Activated CD4-positive, alpha-beta T cell treated with anti-CD3 and anti-CD28 coated beads for 36 hours (primary cell): ENCODE results near the gene ICE1. TPM values are rescaled to one million over a fixed set of nuclear protein-coding genes. Genes with fewer than 3 reads are reported as not detected.
"Not testable (repeated sequence)": the region's sequence is repeated elsewhere in the genome, so short reads cannot be mapped to it uniquely, and the experiment has no call there.

Source experiments
- ATAC-seq: fragments of 200-7000 bp; cut with Tn5 transposase; one replicate; pipeline ENCODE4 v1.10.0; 2021; ENCODE audit warnings: mild to moderate bottlenecking, moderate library complexity
- CTCF ChIA-PET: fragments of 350-600 bp; sonication (Branson Sonifier 250); formaldehyde crosslinking; loops from one replicate; lab custom pipeline; 2021; ENCODE audit warnings: antibody characterized with exemption; lab: Charles Lee
- POLR2A ChIA-PET: fragments of 350-600 bp; sonication (Branson Sonifier 250); formaldehyde crosslinking; loops from one replicate; lab custom pipeline; 2021; ENCODE audit warnings: antibody characterized with exemption, inconsistent platforms; lab: Charles Lee
- DNase-seq: peaks from one replicate; pipeline ENCODE4 v3.0.0-alpha.2; 2020
- H3K27ac Mint-ChIP-seq: one replicate; pipeline ENCODE4 v1.8.0; 2021; ENCODE audit warnings: mixed read lengths
- H3K27me3 Mint-ChIP-seq: one replicate; pipeline ENCODE4 v1.8.0; 2021; ENCODE audit warnings: mixed read lengths
- H3K36me3 Mint-ChIP-seq: one replicate; pipeline ENCODE4 v1.8.0; 2021; ENCODE audit warnings: low read depth, mixed read lengths
- H3K4me1 Mint-ChIP-seq: one replicate; pipeline ENCODE4 v1.8.0; 2021; ENCODE audit warnings: mixed read lengths
- H3K4me3 Mint-ChIP-seq: one replicate; pipeline ENCODE4 v1.8.0; 2021; ENCODE audit warnings: mild to moderate bottlenecking, moderate library complexity, mixed read lengths
- H3K9me3 Mint-ChIP-seq: one replicate; pipeline ENCODE4 v1.8.0; 2021; ENCODE audit warnings: low read depth, mixed read lengths
- intact Hi-C, 2 experiments: fragments of 100-400 bp; cut with DNase I in 1 of 2; cut with micrococcal nuclease in 1 of 2; formaldehyde crosslinking; loops; one replicate each; pipeline versions ENCODE4 v1.14.2 to v1.15.1; 2022 to 2024; cut with DNase I, micrococcal nuclease
- total RNA-seq, 2 experiments: library from RNA; stranded (reverse); gene quantifications; one replicate each; pipeline ENCODE4 v1.2.3, GENCODE V29; 2021

Gene ICE1
- total RNA-seq, 2 experiments from 2014 or later, result 26.5 to 27.4 TPM

DNA sequence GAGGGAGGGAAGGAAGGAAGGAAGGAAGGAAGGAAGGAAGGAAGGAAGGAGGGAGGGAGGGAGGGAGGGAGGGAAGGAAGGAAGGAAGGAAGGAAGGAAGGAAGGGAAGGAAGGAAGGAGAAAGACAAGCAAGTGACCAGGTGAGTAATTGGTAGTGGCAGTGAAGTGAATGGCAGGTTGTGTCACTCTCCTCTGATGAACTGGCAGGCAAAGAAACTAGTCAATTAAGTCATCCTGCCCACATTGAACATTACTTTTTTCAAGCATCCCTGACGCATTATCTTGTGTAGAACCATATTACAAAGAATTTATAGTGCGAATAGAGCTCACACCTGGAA lies 70.4 kb downstream of the ICE1 start:
- H3K27me3 Mint-ChIP-seq, H3K36me3 Mint-ChIP-seq, H3K4me3 Mint-ChIP-seq, ATAC-seq, H3K27ac Mint-ChIP-seq, DNase-seq, H3K9me3 Mint-ChIP-seq, POLR2A ChIA-PET: not testable (repeated sequence)
- intact Hi-C loops, result loop anchor here (1.0 to 10.0 kb wide), 9 partner anchors 149 to 1254 kb away; partner anchors contain the start of gene MED10 (in 2 of the 2)
- H3K4me1 Mint-ChIP-seq, result peaks cover 13% of the 10 kb centered on the region
- CTCF ChIA-PET, result interaction anchor here (0.7 kb wide), 2 partner anchors 53 to 427 kb away, joined by 3 read pairs; no protein-coding TSS in a partner anchor

DNA sequence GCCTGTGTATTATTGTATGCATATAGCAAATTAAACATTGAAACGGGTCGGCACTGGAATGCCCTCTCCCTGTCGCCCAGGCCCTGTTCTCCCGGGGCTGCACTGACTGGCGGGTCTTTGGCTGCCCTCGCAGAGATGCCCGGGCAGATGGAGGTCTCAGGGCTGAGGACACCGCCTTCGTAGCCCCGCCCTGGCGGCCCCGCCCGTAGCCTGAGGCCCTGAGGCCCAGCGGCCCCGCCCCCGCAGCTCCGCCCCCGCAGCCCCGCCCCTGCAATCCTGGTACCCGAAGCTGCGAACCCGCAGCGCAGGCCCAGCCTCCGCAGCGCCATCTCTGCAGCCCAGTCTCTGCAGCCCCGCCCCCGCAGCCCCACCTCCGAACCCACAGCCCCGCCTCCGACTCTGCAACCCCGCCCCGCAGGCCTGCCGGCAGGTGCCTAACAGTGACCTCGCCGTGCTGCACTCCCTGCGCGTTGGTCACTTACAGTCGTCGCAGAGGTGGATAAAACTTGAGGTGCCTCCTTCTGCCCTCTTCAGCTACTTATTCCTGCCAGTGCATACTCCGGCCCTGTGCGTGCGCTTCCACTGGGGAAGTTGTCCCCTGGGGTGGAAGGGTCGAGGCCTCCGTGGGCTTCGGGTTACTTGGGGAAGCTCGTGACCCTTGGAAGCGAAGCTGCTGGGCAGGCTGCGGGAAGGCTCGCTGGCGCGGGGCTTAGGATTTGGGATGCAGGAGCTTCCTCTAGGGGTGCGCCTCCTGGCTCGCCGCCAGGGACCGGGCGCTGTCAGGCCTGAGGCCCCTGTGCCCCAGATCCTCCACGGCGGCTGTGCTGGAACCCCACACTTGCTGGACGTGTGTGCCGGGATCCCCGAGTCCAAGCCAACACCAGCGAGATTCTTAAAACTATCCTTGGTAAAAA lies 72.3 kb downstream of the ICE1 start:
- Mint-ChIP-seq H3K27ac (no peak overlapping the region), H3K36me3 (peaks cover under 1% of the 10 kb centered on the region), H3K4me3 (no peak overlapping the region), H3K9me3 (no peaks in the 10 kb centered on the region), H3K27me3 (peaks cover 10% of the 10 kb centered on the region), H3K4me1 (peaks cover 13% of the 10 kb centered on the region)
- POLR2A ChIA-PET, result no interaction called here
- intact Hi-C loops, result loop anchor here (5.0 to 10.0 kb wide), 8 partner anchors 148 to 1253 kb away; partner anchors contain the start of gene MED10 (in 2 of the 2)
- CTCF ChIA-PET, result interaction anchor here (0.6 kb wide), 1 partner anchor 14 kb away, joined by 3 read pairs; no protein-coding TSS in a partner anchor
- peak; percentile 86 for DNase-seq
- ATAC-seq, result peak; percentile 93

DNA sequence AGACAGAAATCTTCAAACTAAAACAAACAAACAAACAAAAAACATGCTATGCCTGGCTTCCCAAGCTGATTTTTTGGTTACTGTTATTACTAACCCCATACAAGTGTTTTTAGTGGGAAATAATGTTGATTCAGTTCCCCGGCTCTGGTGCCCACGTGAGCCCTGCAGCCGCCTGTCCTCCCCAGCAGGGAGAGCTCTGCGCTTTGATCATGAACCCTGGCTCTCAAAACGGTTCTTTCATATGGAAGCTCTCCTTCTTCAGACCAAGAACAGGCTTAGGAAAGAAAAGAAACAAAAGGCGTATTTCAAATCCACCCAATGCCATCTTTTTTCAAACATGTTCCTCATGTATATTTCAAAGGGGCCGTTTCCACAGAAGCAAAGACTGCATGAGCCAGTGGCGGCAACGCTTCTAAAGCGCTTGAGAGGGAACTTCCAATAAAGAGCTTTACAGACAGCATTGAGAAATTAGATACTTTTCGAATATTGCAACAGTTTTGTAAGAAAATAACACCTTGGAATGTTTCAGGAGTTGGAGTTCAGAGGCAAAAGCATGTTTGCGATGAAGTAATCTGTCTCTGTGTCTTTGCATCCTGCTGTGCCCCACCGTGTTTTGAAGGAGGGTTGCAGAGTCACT lies 74.8 kb downstream of the ICE1 start:
- ATAC-seq, result no peak
- POLR2A ChIA-PET, result no interaction called here
- H3K36me3 Mint-ChIP-seq, result no peaks in the 10 kb centered on the region
- no peak overlapping the region for H3K27ac Mint-ChIP-seq
- CTCF ChIA-PET, result interaction anchor here (0.5 to 1.5 kb wide), 6 partner anchors 9 to 803 kb away, joined by 3 to 4 read pairs (median 4); no protein-coding TSS in a partner anchor
- H3K4me1 Mint-ChIP-seq, result peaks cover 10% of the 10 kb centered on the region
- no peak overlapping the region for H3K4me3 Mint-ChIP-seq
- DNase-seq, result peak; percentile 57
- no peaks in the 10 kb centered on the region for H3K9me3 Mint-ChIP-seq
- H3K27me3 Mint-ChIP-seq, result peaks cover 13% of the 10 kb centered on the region
- intact Hi-C loops, result loop anchor here (10.0 kb wide), 3 partner anchors 208 to 1088 kb away; partner anchors contain the start of gene MED10 (in 1 of the 2)

DNA sequence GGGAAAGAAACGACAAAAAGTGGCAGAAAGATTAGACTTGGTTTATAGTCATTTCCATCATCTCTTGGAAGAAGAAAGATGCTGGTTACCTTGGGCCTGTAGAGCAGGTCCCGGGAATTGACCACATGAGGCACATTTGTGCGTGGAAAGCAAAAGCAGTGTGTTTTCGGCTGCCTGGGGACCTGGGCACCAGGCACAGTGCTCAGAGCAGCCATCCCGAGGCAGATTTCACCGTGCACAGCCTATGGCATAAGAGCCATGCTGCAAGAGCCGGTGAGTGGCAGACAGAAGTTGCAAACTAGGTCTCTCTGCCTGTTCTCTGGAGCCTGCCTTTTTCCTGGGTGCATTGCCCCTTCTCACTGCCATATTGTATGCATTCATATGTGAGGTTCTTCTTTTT lies 77.0 kb downstream of the ICE1 start:
- Mint-ChIP-seq H3K4me3 (no peak overlapping the region), H3K9me3 (peaks cover 4% of the 10 kb centered on the region), H3K36me3 (no peaks in the 10 kb centered on the region), H3K27ac (no peak overlapping the region), H3K4me1 (peaks cover 2% of the 10 kb centered on the region), H3K27me3 (peaks cover 22% of the 10 kb centered on the region)
- ChIA-PET CTCF (interaction anchor here (0.6 kb wide), 1 partner anchor 85 kb away, joined by 3 read pairs; no protein-coding TSS in a partner anchor), POLR2A (no interaction called here)
- ATAC-seq (no peak), DNase-seq (no peak)
- intact Hi-C loops, result loop anchor here (10.0 kb wide), 3 partner anchors 205 to 1085 kb away; partner anchors contain the start of gene MED10 (in 1 of the 2)

DNA sequence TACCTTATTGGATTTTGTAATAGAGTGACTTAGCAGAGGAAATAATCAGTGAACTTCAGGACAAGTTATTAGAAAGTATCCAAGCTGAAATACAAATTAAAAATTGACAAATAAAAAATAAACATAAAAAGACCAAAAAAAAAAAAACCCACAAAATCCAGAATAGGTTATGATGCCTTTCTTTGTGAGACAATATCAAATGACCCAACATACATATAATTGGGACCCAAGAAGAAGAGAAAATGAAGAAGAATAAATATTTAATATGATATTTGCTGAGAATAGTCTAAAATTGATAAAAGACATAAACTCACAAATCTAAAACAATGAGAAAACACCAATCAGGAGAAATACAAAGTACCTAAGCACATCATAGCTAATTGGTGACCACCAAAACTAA lies 81.8 kb downstream of the ICE1 start:
- no peak for ATAC-seq
- Mint-ChIP-seq H3K36me3 (no peaks in the 10 kb centered on the region), H3K9me3 (peaks cover 9% of the 10 kb centered on the region), H3K4me1 (no peaks in the 10 kb centered on the region), H3K27ac (no peak overlapping the region), H3K4me3 (no peak overlapping the region), H3K27me3 (peaks cover 34% of the 10 kb centered on the region)
- POLR2A ChIA-PET, result no interaction called here
- CTCF ChIA-PET, result no interaction called here
- no peak for DNase-seq
- intact Hi-C loops, result no loop called here

DNA sequence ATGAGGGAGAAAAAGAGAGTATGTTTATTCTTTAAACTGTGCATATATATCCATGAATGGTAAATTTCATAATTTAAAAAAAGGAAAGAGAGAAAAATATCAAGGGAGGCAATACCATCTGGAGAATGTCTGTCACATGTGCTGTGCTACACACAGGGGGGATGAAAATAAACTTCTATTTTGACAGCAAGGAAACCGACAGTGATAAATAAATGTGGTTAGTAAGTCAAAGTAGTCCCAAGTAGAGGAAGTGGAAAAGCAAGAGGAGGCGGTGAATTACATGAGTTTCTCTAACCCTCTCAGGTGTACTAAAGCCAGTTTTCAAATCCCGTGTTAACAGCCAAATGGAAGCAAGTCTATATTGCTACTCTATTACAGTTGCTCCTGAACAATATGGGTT lies 83.3 kb downstream of the ICE1 start:
- no peak for ATAC-seq

DNA sequence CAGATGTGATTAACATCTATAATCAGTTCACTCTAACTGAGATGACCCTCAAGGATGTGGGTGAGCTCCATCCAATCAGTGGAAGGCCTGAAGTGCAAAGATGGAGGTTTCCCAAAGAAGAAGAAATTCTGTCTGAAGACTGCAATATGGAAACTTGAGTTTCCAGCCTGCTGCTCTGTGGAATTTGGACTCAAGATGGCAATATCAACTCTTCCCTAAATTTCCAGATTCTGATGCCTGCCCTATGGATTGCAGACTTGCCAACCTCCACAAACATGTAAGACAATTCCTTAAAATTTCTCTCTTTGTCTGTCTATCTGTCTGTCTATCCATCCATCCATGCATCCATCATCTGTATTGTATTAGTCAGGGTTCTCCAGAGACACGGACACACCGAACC lies 85.9 kb downstream of the ICE1 start:
- Mint-ChIP-seq H3K36me3 (no peaks in the 10 kb centered on the region), H3K9me3 (peaks cover 9% of the 10 kb centered on the region), H3K27ac (no peak overlapping the region), H3K4me3 (no peak overlapping the region), H3K27me3 (peaks cover 40% of the 10 kb centered on the region), H3K4me1 (no peaks in the 10 kb centered on the region)
- POLR2A ChIA-PET, result no interaction called here
- DNase-seq, result no peak
- ATAC-seq, result no peak
- intact Hi-C loops, result no loop called here
- CTCF ChIA-PET, result no interaction called here

More for the DNA sequence above, 83.3 kb downstream of the ICE1 start:
- Mint-ChIP-seq H3K4me1 (no peaks in the 10 kb centered on the region), H3K36me3 (no peaks in the 10 kb centered on the region), H3K4me3 (no peak overlapping the region), H3K27me3 (peaks cover 42% of the 10 kb centered on the region), H3K27ac (no peak overlapping the region), H3K9me3 (peaks cover 9% of the 10 kb centered on the region)
- no peak for DNase-seq
- intact Hi-C loops, result no loop called here
- ChIA-PET CTCF (no interaction called here), POLR2A (no interaction called here)

DNA sequence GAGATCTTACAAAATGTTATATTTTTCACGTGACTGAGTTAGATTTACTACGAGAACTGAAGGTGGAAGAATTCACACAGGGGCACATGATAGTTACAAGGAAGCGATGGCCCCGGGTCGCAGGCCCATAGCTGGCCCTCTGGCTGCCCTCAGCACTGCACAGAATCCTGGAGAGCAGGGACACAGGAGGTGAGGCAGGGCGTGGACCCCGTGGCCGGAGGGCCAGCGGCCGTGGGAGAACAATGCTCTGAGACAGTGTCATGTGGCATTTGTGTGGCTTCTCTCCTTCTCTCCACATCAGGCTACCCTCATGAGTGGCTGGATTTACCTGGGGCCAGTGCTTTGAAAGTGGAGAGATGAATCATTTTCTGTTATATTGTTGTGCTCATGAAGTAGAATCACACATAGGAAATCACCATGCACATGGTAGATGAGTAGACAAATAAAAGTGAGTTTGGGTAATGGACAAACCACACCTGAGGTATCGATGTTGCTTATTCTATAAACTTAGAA lies 89.5 kb downstream of the ICE1 start:
- H3K9me3 Mint-ChIP-seq, result no peaks in the 10 kb centered on the region
- no peak overlapping the region for H3K27ac Mint-ChIP-seq
- H3K27me3 Mint-ChIP-seq, result peaks cover 34% of the 10 kb centered on the region
- ChIA-PET CTCF (no interaction called here), POLR2A (no interaction called here)
- H3K4me1 Mint-ChIP-seq, result no peaks in the 10 kb centered on the region
- ATAC-seq (no peak), DNase-seq (no peak)
- intact Hi-C loops, result no loop called here
- H3K36me3 Mint-ChIP-seq, result no peaks in the 10 kb centered on the region
- H3K4me3 Mint-ChIP-seq, result no peak overlapping the region

DNA sequence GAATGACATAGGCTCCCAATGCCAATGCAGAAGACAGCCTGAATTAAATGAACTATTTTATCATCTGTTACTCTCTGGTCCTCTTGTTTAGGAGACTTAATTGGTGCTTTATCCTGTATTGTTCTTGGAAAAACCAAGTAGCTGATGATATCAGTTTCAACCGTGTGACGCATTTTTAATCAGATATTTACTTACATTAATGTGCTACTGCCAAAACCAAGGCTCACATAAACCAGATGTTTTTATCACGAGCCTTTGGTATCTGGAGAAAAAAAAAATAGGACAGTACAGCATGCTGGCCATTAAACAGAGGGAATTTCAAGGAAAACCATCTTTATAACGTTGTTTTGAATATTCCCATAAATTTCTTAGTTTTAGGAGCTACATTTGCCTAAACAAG lies 90.1 kb downstream of the ICE1 start:
- no peaks in the 10 kb centered on the region for H3K4me1 Mint-ChIP-seq
- ATAC-seq (no peak), DNase-seq (no peak)
- CTCF ChIA-PET, result no interaction called here
- no peak overlapping the region for H3K4me3 Mint-ChIP-seq
- no peaks in the 10 kb centered on the region for H3K9me3 Mint-ChIP-seq
- intact Hi-C loops, result no loop called here
- POLR2A ChIA-PET, result no interaction called here
- peaks cover 32% of the 10 kb centered on the region for H3K27me3 Mint-ChIP-seq
- H3K36me3 Mint-ChIP-seq, result no peaks in the 10 kb centered on the region
- H3K27ac Mint-ChIP-seq, result no peak overlapping the region

DNA sequence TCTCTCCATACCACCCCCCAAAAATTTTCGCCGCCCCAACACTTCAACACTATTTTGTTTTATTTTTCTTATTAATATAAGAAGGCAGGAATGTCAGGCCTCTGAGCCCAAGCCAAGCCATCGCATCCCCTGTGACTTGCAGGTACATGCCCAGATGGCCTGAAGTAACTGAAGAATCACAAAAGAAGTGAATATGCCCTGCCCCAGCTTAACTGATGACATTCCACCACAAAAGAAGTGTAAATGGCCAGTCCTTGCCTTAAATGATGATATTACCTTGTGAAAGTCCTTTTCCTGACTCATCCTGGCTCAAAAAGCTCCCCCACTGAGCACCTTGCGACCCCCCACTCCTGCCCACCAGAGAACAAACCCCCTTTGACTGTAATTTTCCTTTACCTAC lies 98.1 kb downstream of the ICE1 start:
- H3K27ac Mint-ChIP-seq, H3K36me3 Mint-ChIP-seq, H3K4me3 Mint-ChIP-seq, POLR2A ChIA-PET, DNase-seq, H3K9me3 Mint-ChIP-seq, ATAC-seq, CTCF ChIA-PET, H3K27me3 Mint-ChIP-seq: not testable (repeated sequence)
- intact Hi-C loops, result loop anchor here in 1 of 2 experiments (5.0 kb wide), 1 partner anchor 1307 kb away; no protein-coding TSS in a partner anchor
- H3K4me1 Mint-ChIP-seq, result peaks cover 31% of the 10 kb centered on the region

DNA sequence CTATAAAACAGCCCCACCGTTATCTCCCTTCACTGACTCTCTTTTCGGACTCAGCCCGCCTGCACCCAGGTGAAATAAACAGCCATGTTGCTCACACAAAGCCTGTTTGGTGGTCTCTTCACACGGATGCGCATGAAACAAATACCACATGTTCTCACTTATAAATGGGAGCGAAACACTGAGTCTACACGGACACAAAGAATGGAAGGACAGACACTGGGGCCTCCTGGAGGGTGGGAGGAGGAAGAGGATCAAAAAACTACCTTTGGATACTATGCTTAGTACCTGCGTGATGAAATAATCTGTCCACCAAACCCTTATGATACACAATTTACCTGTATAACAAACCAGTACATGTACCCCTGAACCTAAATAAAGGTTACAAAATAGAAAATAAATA lies 98.6 kb downstream of the ICE1 start:
- DNase-seq, result no peak
- Mint-ChIP-seq H3K36me3 (peaks cover 5% of the 10 kb centered on the region), H3K4me3 (no peak overlapping the region), H3K27me3 (peaks cover 3% of the 10 kb centered on the region), H3K9me3 (peaks cover 9% of the 10 kb centered on the region), H3K27ac (no peak overlapping the region), H3K4me1 (peaks cover 31% of the 10 kb centered on the region)
- ChIA-PET CTCF (no interaction called here), POLR2A (no interaction called here)
- intact Hi-C loops, result loop anchor here in 1 of 2 experiments (5.0 kb wide), 1 partner anchor 1306 kb away; no protein-coding TSS in a partner anchor
- no peak for ATAC-seq
